Activated CD8-positive, alpha-beta memory T cell treated with anti-CD3 and anti-CD28 coated beads, Interleukin-2, amount 50 U/mL, for 1 hour (primary cell): ENCODE measurements around the gene CCNI2.
"Not testable (repeated sequence)": the region's sequence is repeated elsewhere in the genome, so short reads cannot be mapped to it uniquely, and the experiment has no call there.

Experiments
- DNase-seq: peaks from one replicate; pipeline ENCODE4 v3.0.0-alpha.2; 2020; ENCODE audit errors: extremely low read depth

Gene CCNI2

DNA sequence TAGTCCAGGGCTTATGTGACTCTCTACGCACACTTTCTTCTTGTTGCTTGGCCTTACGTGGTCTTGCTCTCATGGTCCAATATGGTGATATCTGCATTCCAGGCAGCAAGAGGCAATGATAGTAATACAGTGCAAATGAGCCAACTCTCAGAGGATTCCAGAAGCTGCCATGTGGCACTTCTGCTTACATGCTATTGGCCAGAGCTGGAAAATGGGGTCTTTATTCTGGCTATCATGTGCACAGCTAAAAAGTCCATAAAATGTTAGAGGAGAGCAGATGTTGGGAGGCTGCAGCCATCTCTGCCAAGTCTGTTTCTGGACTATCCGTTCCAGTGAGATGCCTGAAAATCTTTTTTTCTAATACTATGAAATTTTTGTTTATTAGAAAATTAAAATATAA is 32.7 kb downstream of the CCNI2 start:
- DNase-seq, result no peak

DNA sequence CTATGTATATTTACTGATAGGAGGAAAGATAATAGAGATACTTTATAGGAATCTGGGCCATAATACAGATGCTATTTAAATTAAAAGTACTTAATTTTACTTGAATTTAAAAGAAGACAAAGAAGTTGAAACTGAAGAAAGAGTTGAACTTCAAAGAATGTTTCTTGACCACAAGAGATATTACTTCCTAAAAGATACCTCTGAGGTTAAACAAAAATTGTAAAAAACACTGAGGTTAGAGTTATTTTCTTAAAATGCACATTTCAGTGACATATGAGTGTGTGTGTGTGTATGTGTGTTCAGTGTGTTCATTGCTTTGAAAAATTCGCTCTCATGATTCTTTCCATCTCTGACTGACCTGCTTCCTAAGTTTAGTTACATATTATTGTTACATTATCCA is 33.4 kb downstream of the CCNI2 start:
- DNase-seq, result no peak

DNA sequence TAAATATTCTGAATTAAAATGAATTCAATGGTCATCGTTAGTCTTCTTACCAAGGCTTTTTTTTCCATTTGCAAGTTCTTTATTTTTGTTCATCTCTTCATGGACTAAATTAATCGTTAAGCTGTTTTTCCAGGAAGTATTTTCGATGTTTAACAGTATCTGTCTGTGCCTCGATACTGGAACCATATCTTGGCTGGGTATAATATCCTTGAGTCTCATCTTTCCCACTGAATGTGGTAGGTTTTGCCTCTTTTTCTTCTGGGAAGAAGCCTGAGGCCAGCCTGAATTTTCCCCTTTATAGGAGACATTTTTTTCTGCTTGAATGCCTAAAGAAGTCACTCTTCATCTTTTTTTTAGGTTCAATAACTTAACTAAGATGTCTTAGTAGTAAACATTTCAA is 33.8 kb downstream of the CCNI2 start:
- DNase-seq, result no peak

DNA sequence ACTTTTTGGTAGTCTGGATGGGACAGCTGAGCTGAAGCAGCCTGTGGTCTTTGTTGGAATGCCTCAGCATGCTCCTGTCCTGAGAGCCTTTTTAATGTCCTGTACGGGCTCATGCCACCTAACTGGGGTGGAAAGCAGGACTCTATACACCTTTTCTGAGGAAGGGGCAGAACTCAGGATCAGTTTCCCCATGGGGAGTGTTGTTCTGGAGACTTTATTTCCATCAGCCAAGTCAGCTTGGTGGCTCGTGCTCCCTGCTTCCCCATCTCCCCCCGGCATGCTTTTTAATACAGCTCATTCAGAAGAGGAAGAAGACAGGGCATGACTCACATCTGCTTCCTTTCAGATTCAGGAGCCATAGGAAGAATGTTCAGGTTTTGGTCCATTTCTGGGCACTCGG is 34.9 kb downstream of the CCNI2 start:
- DNase-seq, result no peak

DNA sequence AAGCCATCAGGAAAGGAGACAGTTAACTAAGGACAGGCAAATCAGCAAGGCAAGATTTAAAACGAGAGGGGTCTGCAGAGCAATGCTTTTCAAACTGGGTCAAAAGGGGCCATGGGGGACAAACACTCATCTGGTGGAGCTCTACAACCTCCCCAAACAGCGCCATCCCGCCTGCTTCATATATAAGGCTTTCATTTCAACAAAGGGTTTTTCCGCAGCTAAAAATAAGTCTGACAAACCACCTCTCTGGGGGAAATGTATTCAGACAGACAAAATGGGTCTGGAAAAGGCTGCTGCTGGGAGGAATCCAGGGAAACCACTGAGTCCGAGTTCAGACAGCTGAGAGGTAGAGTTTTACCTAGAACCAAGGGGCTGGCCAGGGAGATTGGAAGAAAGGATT is 38.1 kb downstream of the CCNI2 start:
- no peak for DNase-seq

DNA sequence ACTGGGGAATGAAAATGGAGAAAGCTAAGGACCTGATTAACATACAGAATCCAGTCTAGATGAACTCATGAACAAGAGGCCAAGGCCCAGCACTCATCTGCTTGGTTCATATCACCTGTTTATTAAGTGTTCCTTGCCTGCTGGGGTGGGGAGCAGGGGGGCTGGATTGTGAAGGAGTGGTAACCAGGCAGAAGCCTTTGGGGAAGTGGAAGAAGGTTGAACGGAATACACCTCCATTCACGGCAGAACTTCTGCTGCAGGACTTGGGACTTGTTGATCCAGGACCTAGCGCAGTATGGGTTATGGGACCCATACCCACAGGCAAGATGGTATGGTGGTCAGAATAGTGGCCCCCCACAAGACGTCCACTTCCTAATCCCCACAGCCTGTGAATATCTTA is 38.6 kb downstream of the CCNI2 start:
- DNase-seq, result no peak

DNA sequence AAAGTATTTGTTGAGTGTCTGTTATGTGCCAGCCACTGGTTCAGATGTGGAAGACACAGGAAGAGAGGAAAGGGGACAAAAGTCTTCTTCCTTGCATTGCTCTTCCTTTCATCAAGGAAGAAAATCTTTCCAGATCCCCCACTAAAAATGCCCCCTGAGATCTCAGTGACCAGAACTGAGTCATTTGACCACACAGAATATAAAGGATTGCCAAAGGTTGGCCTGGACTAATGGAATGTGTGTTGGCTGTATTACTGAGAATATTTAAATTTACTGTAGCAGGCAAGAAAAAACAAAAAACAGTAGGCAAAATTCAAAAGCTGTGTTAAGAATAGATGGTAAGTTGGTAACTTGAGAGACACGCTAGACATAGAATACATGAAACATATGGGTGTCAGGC is 39.9 kb downstream of the CCNI2 start:
- DNase-seq, result no peak

DNA sequence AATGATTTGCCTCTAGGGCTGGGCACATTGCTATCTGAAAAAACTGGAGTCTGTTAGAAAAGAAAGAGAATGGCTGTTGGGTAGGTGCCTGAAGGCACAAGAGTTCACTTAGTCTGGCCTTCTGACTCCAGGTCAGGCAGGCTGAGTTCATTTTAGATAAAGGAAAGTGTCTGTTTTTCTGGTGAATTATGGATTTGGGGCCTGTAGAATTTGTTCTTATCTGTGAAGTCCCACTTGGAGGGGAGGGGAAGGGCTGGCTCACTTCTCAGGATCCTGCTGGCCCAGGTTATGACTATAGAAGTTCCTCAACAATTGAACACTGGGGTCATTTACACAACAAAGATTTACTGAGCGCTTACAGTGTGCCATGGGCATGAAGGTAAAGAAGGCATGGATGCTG is 41.3 kb downstream of the CCNI2 start:
- no peak for DNase-seq

DNA sequence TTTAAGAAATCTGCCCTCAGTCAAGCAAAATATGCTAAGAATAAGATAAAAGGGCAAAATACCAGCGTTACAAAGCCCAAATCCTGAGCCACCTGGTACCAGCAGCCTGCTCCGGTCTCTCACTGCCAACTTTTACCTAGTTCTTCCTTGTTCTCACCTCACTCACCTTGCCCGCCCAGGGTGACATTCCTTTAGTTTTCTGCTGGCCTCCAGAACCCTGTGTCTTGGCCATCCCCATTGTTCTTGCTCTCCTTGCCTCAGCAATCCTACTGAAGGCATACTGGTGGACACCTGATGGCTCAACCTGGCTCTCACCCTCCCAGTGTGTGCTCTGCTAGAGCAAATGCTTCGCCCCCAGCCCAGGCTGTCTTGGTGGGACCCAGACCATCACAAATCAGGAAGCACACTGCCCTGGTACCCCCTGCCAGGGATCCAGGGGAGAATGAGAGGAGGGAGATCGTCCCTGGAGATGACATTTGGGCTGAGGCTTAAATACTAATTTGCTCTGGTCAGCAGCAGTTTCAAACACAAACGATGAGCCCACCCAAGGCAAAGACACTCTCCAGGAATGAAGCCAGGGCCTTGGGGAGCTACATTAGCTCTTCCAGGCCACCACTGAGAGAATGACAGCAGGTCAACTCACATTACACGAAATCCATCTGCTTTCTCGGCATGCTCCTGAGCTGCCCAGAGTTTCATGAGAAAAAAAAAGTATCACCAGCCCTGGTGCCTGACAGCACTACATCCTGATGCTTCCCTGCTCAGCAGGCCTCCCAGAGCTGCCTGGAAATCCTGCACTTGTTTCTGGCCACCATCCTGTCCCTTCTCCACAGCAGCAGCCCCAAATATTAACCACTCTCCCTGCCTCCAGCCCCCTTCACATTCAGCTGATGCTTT is 42.0 kb downstream of the CCNI2 start:
- no peak for DNase-seq

DNA sequence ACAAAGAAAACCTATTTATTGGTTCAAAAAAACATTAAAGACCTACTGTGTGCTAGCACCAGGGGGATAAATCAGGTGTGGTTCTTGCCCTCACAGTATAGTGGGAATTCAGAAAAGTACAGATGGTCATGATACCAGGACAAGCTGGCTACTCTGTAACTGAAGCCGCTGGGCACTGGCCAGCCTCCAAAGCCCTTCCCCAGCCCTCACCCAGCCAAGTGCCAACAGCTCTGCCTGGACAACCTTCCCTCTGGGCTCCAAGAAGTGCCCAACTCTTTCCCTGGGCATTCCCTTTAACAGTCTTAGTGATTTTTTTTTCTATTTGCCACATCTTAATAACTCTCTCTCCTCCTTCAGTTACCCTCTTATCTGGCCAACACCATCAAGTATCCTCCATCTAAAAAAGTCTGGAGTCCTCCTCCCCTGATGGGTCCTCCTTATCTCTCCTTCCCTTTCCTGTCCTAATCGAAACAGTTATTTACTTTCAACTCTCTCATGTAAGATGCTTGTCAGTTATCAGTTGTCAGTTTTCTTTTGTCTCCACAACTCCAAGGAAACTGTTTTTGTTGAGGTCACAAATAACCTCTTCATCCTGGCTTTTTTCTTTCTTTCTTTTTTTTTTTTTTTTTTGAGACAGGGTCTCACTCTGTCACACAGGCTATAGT is 43.1 kb downstream of the CCNI2 start:
- DNase-seq, result no peak

DNA sequence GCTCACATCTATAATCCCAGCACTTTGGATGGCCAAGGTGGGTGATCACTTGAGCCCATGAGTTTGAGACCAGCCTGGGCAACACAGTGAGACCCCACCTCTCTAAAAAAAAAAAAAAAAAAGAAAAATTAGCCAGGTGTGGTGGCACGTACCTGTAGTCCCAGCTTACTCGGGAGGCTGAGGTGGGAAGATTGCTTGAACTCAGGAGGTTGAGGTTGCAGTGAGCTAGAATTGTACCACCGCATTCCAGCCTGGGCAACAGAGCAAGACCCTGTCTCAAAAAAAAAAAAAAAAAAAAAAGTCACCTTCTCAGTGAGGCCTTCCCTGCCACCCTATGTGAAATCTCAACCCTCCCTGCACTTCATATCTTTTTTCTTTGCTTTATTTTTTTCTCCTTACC is 43.8 kb downstream of the CCNI2 start:
- no peak for DNase-seq

DNA sequence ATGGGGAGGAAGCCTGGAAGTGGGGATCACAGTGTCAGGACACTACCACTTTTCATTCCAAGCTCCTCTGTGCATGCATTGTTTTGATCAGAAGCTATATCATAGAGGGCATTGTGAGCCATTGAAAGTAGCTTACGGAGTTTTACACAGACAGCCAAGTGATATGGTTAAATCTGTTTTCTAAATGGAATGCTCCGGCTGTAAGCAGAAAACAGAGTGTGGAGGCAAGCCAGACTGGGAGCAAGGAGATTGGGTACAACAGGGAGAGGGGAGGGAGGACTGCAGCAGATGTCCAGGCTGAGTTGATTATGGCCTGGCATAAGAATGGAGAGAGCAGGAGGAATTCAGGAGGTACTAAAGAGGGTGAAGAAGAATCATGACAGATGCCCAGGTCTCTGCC is 50.4 kb downstream of the CCNI2 start:
- no peak for DNase-seq

DNA sequence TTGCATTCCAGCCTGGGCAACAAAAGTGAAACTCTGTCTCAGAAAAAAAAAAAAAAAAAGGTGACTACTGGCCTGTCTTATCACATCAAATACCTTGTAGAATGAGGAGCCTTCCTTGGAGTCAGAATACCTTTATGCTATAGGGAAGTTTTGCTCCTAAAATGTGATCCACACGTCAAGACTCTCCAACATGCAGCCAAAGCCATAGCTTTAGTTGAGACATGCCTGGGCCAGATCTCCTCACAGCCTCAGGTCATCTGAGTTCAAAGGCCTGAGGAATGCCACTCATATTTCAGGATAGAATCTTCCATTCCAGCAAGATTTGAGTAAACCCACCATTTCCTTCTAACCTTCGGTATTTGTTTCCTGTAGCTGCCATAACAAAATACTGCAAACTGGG is 52.2 kb downstream of the CCNI2 start:
- DNase-seq, result no peak

DNA sequence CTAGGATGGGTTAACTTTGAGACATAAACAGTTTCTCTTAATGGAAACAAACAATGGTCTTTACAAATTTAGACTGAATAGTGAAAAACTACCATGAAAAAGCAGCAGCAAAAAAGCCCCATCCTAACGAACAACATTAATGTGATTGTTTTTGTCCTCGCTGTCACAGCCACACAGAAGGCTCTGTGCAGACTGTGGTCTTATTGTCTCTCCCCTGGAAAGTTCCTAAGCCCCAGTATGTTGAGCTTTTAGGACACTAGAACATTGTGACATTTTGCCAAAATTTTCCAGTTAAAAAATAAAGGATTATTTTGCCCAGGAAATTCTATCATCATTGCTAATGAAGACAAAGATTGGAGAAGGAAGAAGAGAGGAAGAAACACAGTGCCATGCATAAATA is 53.3 kb downstream of the CCNI2 start:
- DNase-seq, result no peak

DNA sequence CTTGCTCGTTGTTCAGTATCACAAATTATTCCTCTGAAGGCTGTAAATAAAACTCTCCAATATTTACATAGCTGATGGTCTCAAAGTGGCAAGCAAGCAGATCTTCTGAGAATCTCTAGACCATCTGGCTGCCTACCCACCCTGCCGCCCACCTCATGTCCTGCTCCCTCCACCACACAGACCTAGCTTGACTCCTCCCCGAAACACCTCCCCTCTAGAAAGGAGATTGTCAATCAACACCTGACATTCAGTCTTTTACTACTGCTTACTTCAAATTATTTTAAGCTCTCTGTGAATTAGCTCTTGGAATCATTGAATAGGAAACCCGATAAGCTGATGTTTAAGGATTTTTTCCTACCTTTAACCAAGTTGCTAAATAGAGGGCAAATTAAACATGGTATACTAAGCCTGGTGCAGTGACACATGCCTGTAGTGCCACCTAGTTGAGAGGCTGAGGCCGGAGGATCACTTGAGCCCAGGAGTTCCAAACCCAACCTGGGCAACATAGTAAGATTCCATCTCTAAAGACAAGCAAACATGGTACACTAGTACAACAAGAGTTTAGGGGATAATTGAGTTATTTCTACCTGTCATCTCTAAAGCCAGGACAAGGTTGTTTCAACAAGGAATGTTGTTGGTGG is 54.9 kb downstream of the CCNI2 start:
- no peak for DNase-seq

DNA sequence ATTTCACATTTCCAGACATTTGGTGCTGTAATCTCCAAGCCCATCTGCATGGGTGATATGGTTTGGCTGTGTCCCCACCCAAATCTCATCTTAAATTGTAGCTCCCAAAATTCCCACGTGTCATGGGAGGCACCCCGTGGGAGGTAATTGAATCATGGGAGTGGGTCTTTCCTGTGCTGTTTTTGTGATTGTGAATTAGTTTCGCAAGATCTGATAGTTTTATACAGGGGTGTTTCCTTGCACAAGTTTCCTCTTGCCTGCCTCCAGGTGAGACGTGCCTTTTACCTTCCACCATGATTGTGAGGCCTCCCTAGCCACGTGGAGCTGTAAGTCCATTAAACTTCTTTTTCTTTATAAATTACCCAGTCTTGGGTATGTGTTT is 55.5 kb downstream of the CCNI2 start:
- not testable (repeated sequence) for DNase-seq
